Glomerular visceral epithelial cell (primary cell): ENCODE results near the gene CTXN1.
"Not testable (repeated sequence)": the region's sequence is repeated elsewhere in the genome, so short reads cannot be mapped to it uniquely, and the experiment has no call there.

Source experiments
- DNase-seq: peaks from one replicate; pipeline ENCODE4 v3.0.0-alpha.2; 2016; ENCODE audit errors: extremely low spot score

The CTXN1 gene

GRCh38 chr19:7925171-7925851, 624 bp downstream of the CTXN1 start:
- DNase-seq, result peak; percentile 80

GRCh38 chr19:7924651-7925170, 1.2 kb downstream of the CTXN1 start:
- no peak for DNase-seq

GRCh38 chr19:7924241-7924640, 1.7 kb downstream of the CTXN1 start:
- DNase-seq, result no peak

- no peak for DNase-seq
These were observed 2.4 kb downstream of the CTXN1 start for GRCh38 chr19:7923295-7924191.

GRCh38 chr19:7922836-7923195, 3.1 kb downstream of the CTXN1 start:
- DNase-seq, result no peak

- DNase-seq, result no peak
These were observed 3.7 kb downstream of the CTXN1 start for GRCh38 chr19:7921967-7922835.

- DNase-seq, result no peak
These were observed 4.5 kb downstream of the CTXN1 start for GRCh38 chr19:7921302-7921966.

- peak; percentile 99 for DNase-seq
These were observed 5.2 kb downstream of the CTXN1 start for GRCh38 chr19:7920519-7921301.

GRCh38 chr19:7919610-7920518, 6.1 kb downstream of the CTXN1 start, which contains the start of gene SNAPC2:
Gene SNAPC2, plus strand, starts transcription at chr19:7920338. Its CDS starts 29 bp downstream, at chr19:7920367.
- DNase-seq, result peak; percentile 97

GRCh38 chr19:7918615-7919421, 7.1 kb downstream of the CTXN1 start:
- no peak for DNase-seq

- not testable (repeated sequence) for DNase-seq
These were observed 7.8 kb downstream of the CTXN1 start for GRCh38 chr19:7918062-7918614.

- peak; percentile 39 for DNase-seq
These were observed 8.5 kb downstream of the CTXN1 start for GRCh38 chr19:7917267-7918061.

- no peak for DNase-seq
These were observed 9.0 kb downstream of the CTXN1 start for GRCh38 chr19:7916955-7917266.

GRCh38 chr19:7916103-7916954, 9.6 kb downstream of the CTXN1 start:
- DNase-seq, result no peak

GRCh38 chr19:7915250-7916102, 10.5 kb downstream of the CTXN1 start:
- no peak for DNase-seq

GRCh38 chr19:7914598-7915045, 11.3 kb downstream of the CTXN1 start, which contains the start of gene TGFBR3L:
Gene TGFBR3L, plus strand, starts transcription at chr19:7914830.
- no peak for DNase-seq
